Spleen (tissue), 7 donors: ENCODE data around the gene ADARB1.

Source experiments
- POLR2A ChIP-seq, 3 donors: fragments of 450-650 bp; IDR thresholded peaks; one replicate each; pipeline ENCODE4 v1.5.1; 2017; ENCODE audit warnings: antibody characterized with exemption in 3 of 3, mild to moderate bottlenecking in 1 of 3
- POLR2AphosphoS5 ChIP-seq, 3 donors: sonication (generic); formaldehyde crosslinking; IDR thresholded peaks; one replicate each; pipeline ENCODE4 v1.5.1; 2017; ENCODE audit warnings: antibody characterized with exemption in 3 of 3
- TF ChIP-seq, protein P1 (sequence below), 11 experiments: fragments of 200-600 bp in 7 of 11; fragments of 450-650 bp in 4 of 11; sonication (generic) in 4 of 11; IDR thresholded peaks in 8 of 11; conservative IDR thresholded peaks in 3 of 11; 1 replicate in 7 of 11; 2 replicates in 4 of 11; pipeline versions ENCODE4 v1.4.0 to v1.8.0; 2016 to 2021; ENCODE audit warnings: antibody characterized with exemption in 11 of 11, inconsistent platforms in 4 of 11, mild to moderate bottlenecking in 1 of 11
- donor health status: DM: no; HTN: no; CAD: no; lungs with moderate emphysema.
- donor health status: DM: no; HTN: no; CAD: no.
- donor health status: DM: no; HTN: no; CAD: no.

- TF ChIP-seq, protein P1, sequence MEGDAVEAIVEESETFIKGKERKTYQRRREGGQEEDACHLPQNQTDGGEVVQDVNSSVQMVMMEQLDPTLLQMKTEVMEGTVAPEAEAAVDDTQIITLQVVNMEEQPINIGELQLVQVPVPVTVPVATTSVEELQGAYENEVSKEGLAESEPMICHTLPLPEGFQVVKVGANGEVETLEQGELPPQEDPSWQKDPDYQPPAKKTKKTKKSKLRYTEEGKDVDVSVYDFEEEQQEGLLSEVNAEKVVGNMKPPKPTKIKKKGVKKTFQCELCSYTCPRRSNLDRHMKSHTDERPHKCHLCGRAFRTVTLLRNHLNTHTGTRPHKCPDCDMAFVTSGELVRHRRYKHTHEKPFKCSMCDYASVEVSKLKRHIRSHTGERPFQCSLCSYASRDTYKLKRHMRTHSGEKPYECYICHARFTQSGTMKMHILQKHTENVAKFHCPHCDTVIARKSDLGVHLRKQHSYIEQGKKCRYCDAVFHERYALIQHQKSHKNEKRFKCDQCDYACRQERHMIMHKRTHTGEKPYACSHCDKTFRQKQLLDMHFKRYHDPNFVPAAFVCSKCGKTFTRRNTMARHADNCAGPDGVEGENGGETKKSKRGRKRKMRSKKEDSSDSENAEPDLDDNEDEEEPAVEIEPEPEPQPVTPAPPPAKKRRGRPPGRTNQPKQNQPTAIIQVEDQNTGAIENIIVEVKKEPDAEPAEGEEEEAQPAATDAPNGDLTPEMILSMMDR (IDR thresholded peaks at IDR 0.05 in 8 of 11, conservative IDR thresholded peaks at IDR 0.05 in 3 of 11): no peak
- TF ChIP-seq POLR2A (IDR thresholded peaks at IDR 0.05) (no peak), POLR2AphosphoS5 (IDR thresholded peaks at IDR 0.05) (no peak)
Measured at GRCh38 chr21:45252448-45252925, 178.1 kb downstream of the ADARB1 start.
